Lower leg skin (tissue), 3 donors: Measurements from ENCODE around the gene MAP4K2.
A peak's percentile ranks its signal among the peaks of the same experiment; 100 is the strongest.

ENCODE experiments used
- CTCF ChIP-seq, 3 donors: fragments of 450-650 bp; IDR thresholded peaks; one replicate each; pipeline ENCODE4 v1.5.1; 2016; ENCODE audit warnings: antibody characterized with exemption in 3 of 3, mild to moderate bottlenecking in 3 of 3, moderate library complexity in 2 of 3
- POLR2A ChIP-seq, 2 donors: fragments of 450-650 bp; IDR thresholded peaks; one replicate each; pipeline ENCODE4 v1.6.1; 2016 to 2017; ENCODE audit warnings: antibody characterized with exemption in 2 of 2, mild to moderate bottlenecking in 1 of 2, moderate library complexity in 1 of 2

GRCh38 chr11:64810271-64810890 is 7.4 kb upstream of the MAP4K2 start, which contains the start of gene MEN1:
- peak in 1 of 2 donors; percentile 6 for TF ChIP-seq POLR2A (IDR thresholded peaks at IDR 0.05)
- no peak for TF ChIP-seq CTCF (IDR thresholded peaks at IDR 0.05)
